ENCODE measurements around the gene FAM180A. TPM values are rescaled to one million over a fixed set of nuclear protein-coding genes. Genes with fewer than 3 reads are reported as not detected.

The FAM180A gene
- total RNA-seq: not detected

GRCh38 chr7:135748770-135749169 is at the start of gene FAM180A:
Gene FAM180A (minus strand): TSS chr7:135748813. CDS start chr7:135748580, 233 bp downstream.
- H3K4me1 Mint-ChIP-seq: no peaks in the 10 kb centered on the region
- ChIA-PET CTCF (no interaction called here), POLR2A (no interaction called here)
- no peaks in the 10 kb centered on the region for H3K36me3 Mint-ChIP-seq (ENCODE audit: low read depth)
- no peaks in the 10 kb centered on the region for H3K27me3 Mint-ChIP-seq
- no peak for DNase-seq
- H3K4me3 Mint-ChIP-seq: no peak within 1 kb of the TSS
- no peaks in the 10 kb centered on the region for H3K9me3 Mint-ChIP-seq
- H3K27ac Mint-ChIP-seq: no peak within 1 kb of the TSS

GRCh38 chr7:135798095-135798494 is 49.5 kb upstream of the FAM180A start:
- no peak for DNase-seq
- H3K36me3 Mint-ChIP-seq (ENCODE audit: low read depth): no peaks in the 10 kb centered on the region
- H3K4me3 Mint-ChIP-seq: no peak overlapping the region
- POLR2A ChIA-PET: no interaction called here
- H3K27me3 Mint-ChIP-seq: no peaks in the 10 kb centered on the region
- H3K27ac Mint-ChIP-seq: no peak overlapping the region
- H3K9me3 Mint-ChIP-seq: no peaks in the 10 kb centered on the region
- peaks cover 1% of the 10 kb centered on the region for H3K4me1 Mint-ChIP-seq
- CTCF ChIA-PET: interaction anchor here (0.5 kb wide), 1 partner anchor 264 kb away, joined by 3 read pairs; no protein-coding TSS in a partner anchor

- POLR2A ChIA-PET: no interaction called here
- Mint-ChIP-seq H3K36me3 (ENCODE audit: low read depth) (no peaks in the 10 kb centered on the region), H3K27ac (no peak overlapping the region), H3K27me3 (no peaks in the 10 kb centered on the region), H3K9me3 (no peaks in the 10 kb centered on the region), H3K4me3 (no peak overlapping the region), H3K4me1 (no peaks in the 10 kb centered on the region)
- DNase-seq: no peak
- CTCF ChIA-PET: no interaction called here
Measured at GRCh38 chr7:135795846-135796570, 47.4 kb upstream of the FAM180A start.

GRCh38 chr7:135793841-135794240 is 45.2 kb upstream of the FAM180A start:
- Mint-ChIP-seq H3K9me3 (no peaks in the 10 kb centered on the region), H3K27me3 (no peaks in the 10 kb centered on the region), H3K36me3 (ENCODE audit: low read depth) (no peaks in the 10 kb centered on the region), H3K4me1 (no peaks in the 10 kb centered on the region), H3K4me3 (no peak overlapping the region), H3K27ac (no peak overlapping the region)
- DNase-seq: no peak
- ChIA-PET POLR2A (no interaction called here), CTCF (interaction anchor here (1.1 to 1.2 kb wide), 2 partner anchors 9 to 37 kb away, joined by 3 read pairs; no protein-coding TSS in a partner anchor)

GRCh38 chr7:135792866-135793265 is 44.3 kb upstream of the FAM180A start:
- Mint-ChIP-seq H3K9me3 (no peaks in the 10 kb centered on the region), H3K4me1 (no peaks in the 10 kb centered on the region), H3K36me3 (ENCODE audit: low read depth) (no peaks in the 10 kb centered on the region), H3K4me3 (no peak overlapping the region), H3K27me3 (no peaks in the 10 kb centered on the region), H3K27ac (no peak overlapping the region)
- no peak for DNase-seq
- ChIA-PET POLR2A (no interaction called here), CTCF (interaction anchor here (1.2 kb wide), 1 partner anchor 36 kb away, joined by 3 read pairs; no protein-coding TSS in a partner anchor)

- POLR2A ChIA-PET: no interaction called here
- CTCF ChIA-PET: interaction anchor here (0.9 kb wide), 1 partner anchor 16 kb away, joined by 3 read pairs; no protein-coding TSS in a partner anchor
- no peak overlapping the region for H3K27ac Mint-ChIP-seq
- peaks cover 4% of the 10 kb centered on the region for H3K27me3 Mint-ChIP-seq
- H3K9me3 Mint-ChIP-seq: no peaks in the 10 kb centered on the region
- H3K4me1 Mint-ChIP-seq: no peaks in the 10 kb centered on the region
- DNase-seq: no peak
- no peaks in the 10 kb centered on the region for H3K36me3 Mint-ChIP-seq (ENCODE audit: low read depth)
- H3K4me3 Mint-ChIP-seq: no peak overlapping the region
Measured at GRCh38 chr7:135792363-135792668, 43.7 kb upstream of the FAM180A start.

- no peaks in the 10 kb centered on the region for H3K9me3 Mint-ChIP-seq
- POLR2A ChIA-PET: no interaction called here
Measured at GRCh38 chr7:135791543-135792362, 43.1 kb upstream of the FAM180A start.

GRCh38 chr7:135790371-135790977 is 41.9 kb upstream of the FAM180A start:
- no peak overlapping the region for H3K4me3 Mint-ChIP-seq
- POLR2A ChIA-PET: no interaction called here
- H3K27me3 Mint-ChIP-seq: peaks cover 10% of the 10 kb centered on the region
- no peak for DNase-seq
- H3K27ac Mint-ChIP-seq: no peak overlapping the region
- no peaks in the 10 kb centered on the region for H3K36me3 Mint-ChIP-seq (ENCODE audit: low read depth)
- no peaks in the 10 kb centered on the region for H3K9me3 Mint-ChIP-seq
- CTCF ChIA-PET: no interaction called here
- no peaks in the 10 kb centered on the region for H3K4me1 Mint-ChIP-seq

More at GRCh38 chr7:135791543-135792362, 43.1 kb upstream of the FAM180A start:
- Mint-ChIP-seq H3K4me1 (no peaks in the 10 kb centered on the region), H3K36me3 (ENCODE audit: low read depth) (no peaks in the 10 kb centered on the region), H3K4me3 (no peak overlapping the region), H3K27me3 (peaks cover 7% of the 10 kb centered on the region), H3K27ac (no peak overlapping the region)
- CTCF ChIA-PET: interaction anchor here (0.6 to 0.9 kb wide), 2 partner anchors 15 to 1763 kb away, joined by 3 read pairs; no protein-coding TSS in a partner anchor
- no peak for DNase-seq

- Mint-ChIP-seq H3K4me3 (no peak overlapping the region), H3K4me1 (no peaks in the 10 kb centered on the region), H3K36me3 (ENCODE audit: low read depth) (no peaks in the 10 kb centered on the region), H3K27ac (no peak overlapping the region), H3K27me3 (peaks cover 12% of the 10 kb centered on the region), H3K9me3 (no peaks in the 10 kb centered on the region)
- ChIA-PET CTCF (no interaction called here), POLR2A (no interaction called here)
- DNase-seq: no peak
Measured at GRCh38 chr7:135789956-135790355, 41.3 kb upstream of the FAM180A start.

- POLR2A ChIA-PET: no interaction called here
- Mint-ChIP-seq H3K9me3 (no peaks in the 10 kb centered on the region), H3K36me3 (ENCODE audit: low read depth) (no peaks in the 10 kb centered on the region), H3K27me3 (peaks cover 16% of the 10 kb centered on the region), H3K27ac (no peak overlapping the region), H3K4me1 (no peaks in the 10 kb centered on the region), H3K4me3 (no peak overlapping the region)
- no peak for DNase-seq
- CTCF ChIA-PET: no interaction called here
Measured at GRCh38 chr7:135789431-135789830, 40.8 kb upstream of the FAM180A start.

- Mint-ChIP-seq H3K27ac (no peak overlapping the region), H3K4me3 (no peak overlapping the region), H3K36me3 (ENCODE audit: low read depth) (no peaks in the 10 kb centered on the region), H3K9me3 (no peaks in the 10 kb centered on the region), H3K27me3 (peaks cover 20% of the 10 kb centered on the region), H3K4me1 (no peaks in the 10 kb centered on the region)
- no peak for DNase-seq
- ChIA-PET CTCF (no interaction called here), POLR2A (no interaction called here)
Measured at GRCh38 chr7:135786911-135787310, 38.3 kb upstream of the FAM180A start.

GRCh38 chr7:135785065-135785464 is 36.5 kb upstream of the FAM180A start:
- DNase-seq: no peak
- Mint-ChIP-seq H3K4me3 (no peak overlapping the region), H3K27ac (no peak overlapping the region), H3K36me3 (ENCODE audit: low read depth) (no peaks in the 10 kb centered on the region), H3K27me3 (peaks cover 22% of the 10 kb centered on the region), H3K4me1 (no peaks in the 10 kb centered on the region), H3K9me3 (no peaks in the 10 kb centered on the region)
- POLR2A ChIA-PET: no interaction called here
- CTCF ChIA-PET: interaction anchor here (0.7 to 1.1 kb wide), 2 partner anchors 9 to 78 kb away, joined by 3 read pairs; no protein-coding TSS in a partner anchor

- H3K4me3 Mint-ChIP-seq: no peak overlapping the region
- peaks cover 23% of the 10 kb centered on the region for H3K27me3 Mint-ChIP-seq
- no peak overlapping the region for H3K27ac Mint-ChIP-seq
- ChIA-PET POLR2A (no interaction called here), CTCF (no interaction called here)
- no peak for DNase-seq
- no peaks in the 10 kb centered on the region for H3K4me1 Mint-ChIP-seq
- no peaks in the 10 kb centered on the region for H3K36me3 Mint-ChIP-seq (ENCODE audit: low read depth)
- H3K9me3 Mint-ChIP-seq: no peaks in the 10 kb centered on the region
Measured at GRCh38 chr7:135784013-135784412, 35.4 kb upstream of the FAM180A start.

Measured in activated CD4-positive, alpha-beta T cell treated with anti-CD3 and anti-CD28 coated beads, Interleukin-2, amount 10 ng/mL, durations not matched to agents 7 days and 5 days (primary cell).